Calu3 (cell line): ENCODE data around the gene SPRR2D. TPM values are rescaled to one million over a fixed set of nuclear protein-coding genes. Genes with fewer than 3 reads are reported as not detected.
"Not testable (repeated sequence)": the region's sequence is repeated elsewhere in the genome, so short reads cannot be mapped to it uniquely, and the experiment has no call there.

Source experiments
- BruUV-seq: library from RNA; stranded (reverse); fragments of 400-500 nt; replicated peaks from 2 replicates; lab custom pipeline; 2021; lab: Mats Ljungman, UMichigan
- CTCF ChIA-PET: fragments of 300-600 bp; sonication (Branson Sonifier 250); formaldehyde crosslinking; loops from one replicate; lab custom pipeline; 2022; ENCODE audit warnings: antibody characterized with exemption; lab: Charles Lee
- DNase-seq: peaks from one replicate; pipeline ENCODE4 v3.0.0; 2022
- H3K27ac Mint-ChIP-seq: one replicate; pipeline ENCODE4 v1.8.0; 2022; ENCODE audit warnings: mixed read lengths; ENCODE audit not compliant: unreplicated experiment
- H3K27me3 Mint-ChIP-seq: one replicate; pipeline ENCODE4 v1.8.0; 2022; ENCODE audit warnings: mixed read lengths; ENCODE audit not compliant: unreplicated experiment
- H3K36me3 Mint-ChIP-seq: one replicate; pipeline ENCODE4 v1.8.0; 2022; ENCODE audit warnings: mild to moderate bottlenecking, moderate library complexity, mixed read lengths; ENCODE audit not compliant: insufficient read depth, unreplicated experiment
- H3K4me1 Mint-ChIP-seq: one replicate; pipeline ENCODE4 v1.8.0; 2022; ENCODE audit warnings: mild to moderate bottlenecking, low read depth, mixed read lengths; ENCODE audit not compliant: unreplicated experiment
- H3K4me3 Mint-ChIP-seq: one replicate; pipeline ENCODE4 v1.8.0; 2022; ENCODE audit warnings: mild to moderate bottlenecking, low read depth, moderate library complexity, mixed read lengths; ENCODE audit not compliant: unreplicated experiment
- H3K9me3 Mint-ChIP-seq: one replicate; pipeline ENCODE4 v1.8.0; 2022; ENCODE audit warnings: low read depth, mixed read lengths; ENCODE audit not compliant: unreplicated experiment
- CTCF ChIP-seq: fragments of 200-600 bp; IDR thresholded peaks from one replicate; pipeline ENCODE4 v1.8.0; 2022; ENCODE audit warnings: antibody characterized with exemption; ENCODE audit not compliant: unreplicated experiment
- intact Hi-C: fragments of 100-400 bp; cut with micrococcal nuclease; formaldehyde crosslinking; loops from one replicate; pipeline ENCODE4 v1.10.0; 2022; ENCODE audit not compliant: unreplicated experiment
- total RNA-seq: library from RNA; stranded (reverse); gene quantifications from 2 replicates; pipeline ENCODE4 v1.2.3, GENCODE V29; 2022

SPRR2D gene
- total RNA-seq, 1 experiment from 2014 or later = not detected

GRCh38 chr1:153057375-153057774 is 16.5 kb upstream of the SPRR2D start, which contains the start of gene SPRR2A:
Gene SPRR2A, minus strand, starts transcription at chr1:153057512. Its CDS starts 777 bp downstream, at chr1:153056735.
- Mint-ChIP-seq H3K4me1 (peaks cover 26% of the 10 kb centered on the region), H3K27ac (no peak within 1 kb of the TSS), H3K9me3 (peaks cover 2% of the 10 kb centered on the region), H3K4me3 (no peak within 1 kb of the TSS), H3K36me3 (no peaks in the 10 kb centered on the region), H3K27me3 (no peaks in the 10 kb centered on the region)
- CTCF ChIA-PET = no interaction called here
- intact Hi-C loops = no loop called here
- no TSS peak for BruUV-seq
- no peak for TF ChIP-seq CTCF
- no peak for DNase-seq

- H3K27ac Mint-ChIP-seq, H3K36me3 Mint-ChIP-seq, H3K27me3 Mint-ChIP-seq, H3K4me3 Mint-ChIP-seq, CTCF ChIA-PET, intact Hi-C loops, BruUV-seq, DNase-seq, H3K9me3 Mint-ChIP-seq: not testable (repeated sequence)
- peaks cover 26% of the 10 kb centered on the region for H3K4me1 Mint-ChIP-seq
Observed at GRCh38 chr1:153056111-153056510, 15.2 kb upstream of the SPRR2D start.

GRCh38 chr1:153049211-153049610 is 8.3 kb upstream of the SPRR2D start:
- Mint-ChIP-seq H3K9me3 (peaks cover 5% of the 10 kb centered on the region), H3K27ac (no peak overlapping the region), H3K4me1 (no peaks in the 10 kb centered on the region), H3K4me3 (no peak overlapping the region), H3K27me3 (peaks cover 14% of the 10 kb centered on the region), H3K36me3 (no peaks in the 10 kb centered on the region)
- TF ChIP-seq CTCF = no peak
- BruUV-seq = no TSS peak
- CTCF ChIA-PET = no interaction called here
- no peak for DNase-seq
- intact Hi-C loops = no loop called here

- Mint-ChIP-seq H3K27me3 (no peaks in the 10 kb centered on the region), H3K27ac (no peak overlapping the region), H3K4me3 (no peak overlapping the region), H3K9me3 (no peaks in the 10 kb centered on the region), H3K4me1 (peaks cover 25% of the 10 kb centered on the region), H3K36me3 (no peaks in the 10 kb centered on the region)
- CTCF ChIA-PET = no interaction called here
- no peak for DNase-seq
- TF ChIP-seq CTCF = no peak
- intact Hi-C loops = loop anchor here (10.0 kb wide), 1 partner anchor 380 kb away; no protein-coding TSS in a partner anchor
- BruUV-seq = no TSS peak
Observed at GRCh38 chr1:153035211-153035610, 5.7 kb downstream of the SPRR2D start.

GRCh38 chr1:153032677-153033308 is 8.1 kb downstream of the SPRR2D start:
- Mint-ChIP-seq H3K27me3 (no peaks in the 10 kb centered on the region), H3K4me3 (no peak overlapping the region), H3K27ac (peak overlapping the region; percentile 53), H3K4me1 (peaks cover 25% of the 10 kb centered on the region), H3K9me3 (no peaks in the 10 kb centered on the region), H3K36me3 (no peaks in the 10 kb centered on the region)
- DNase-seq = peak; percentile 80
- CTCF ChIA-PET = interaction anchor here (0.6 to 2.4 kb wide), 15 partner anchors 11 to 162 kb away, joined by 3 to 20 read pairs (median 4); partner anchors contain the start of gene IVL
- TF ChIP-seq CTCF = peak; percentile 67
- intact Hi-C loops = loop anchor here (1.0 to 10.0 kb wide), 5 partner anchors 35 to 378 kb away; no protein-coding TSS in a partner anchor
- BruUV-seq = no TSS peak
